Small intestine (tissue), 7 donors: ENCODE data around the gene CMPK1. TPM values are rescaled to one million over a fixed set of nuclear protein-coding genes. Genes with fewer than 3 reads are reported as not detected.

Source experiments
- DNase-seq, 2 donors: peaks; one replicate each; pipeline versions ENCODE4 v3.0.0 to v3.0.0-alpha.2; 2013
- FAIRE-seq: peaks from 2 replicates; lab custom pipeline; 2012; peaks lifted over from hg19 to GRCh38; lab: Jason Lieb, UNC
- H3K27ac ChIP-seq, 3 donors: one replicate each; pipeline ENCODE4 v1.5.1; 2013; ENCODE audit warnings: low read length in 2 of 3, mild to moderate bottlenecking in 2 of 3, control low read depth in 1 of 3, inconsistent platforms in 1 of 3, low read depth in 1 of 3, moderate library complexity in 1 of 3
- H3K27me3 ChIP-seq, 3 donors: one replicate each; pipeline ENCODE4 v1.6.1; 2013; ENCODE audit warnings: low read length in 3 of 3, inconsistent platforms in 1 of 3; ENCODE audit not compliant: control insufficient read depth in 3 of 3, insufficient read depth in 3 of 3
- H3K36me3 ChIP-seq, 3 donors: one replicate each; pipeline ENCODE4 v1.6.1; 2013; ENCODE audit warnings: low read length in 3 of 3, inconsistent platforms in 1 of 3, low read depth in 1 of 3, mild to moderate bottlenecking in 1 of 3, moderate library complexity in 1 of 3; ENCODE audit not compliant: control insufficient read depth in 3 of 3, insufficient read depth in 2 of 3
- H3K4me1 ChIP-seq, 3 donors: one replicate each; pipeline ENCODE4 v1.6.1; 2013; ENCODE audit warnings: low read length in 2 of 3, inconsistent platforms in 1 of 3, low read depth in 1 of 3, mild to moderate bottlenecking in 1 of 3, moderate library complexity in 1 of 3; ENCODE audit not compliant: control insufficient read depth in 3 of 3, insufficient read depth in 2 of 3
- H3K4me3 ChIP-seq, 3 donors: one replicate each; pipeline ENCODE4 v1.5.1; 2013; ENCODE audit warnings: low read length in 3 of 3, control low read depth in 1 of 3, inconsistent platforms in 1 of 3, low read depth in 1 of 3, mild to moderate bottlenecking in 1 of 3, moderate library complexity in 1 of 3
- H3K9me3 ChIP-seq, 2 donors: one replicate each; pipeline ENCODE4 v1.6.1; 2013; ENCODE audit warnings: low read depth in 1 of 2, low read length in 1 of 2; ENCODE audit not compliant: control insufficient read depth in 2 of 2, insufficient read depth in 1 of 2
- WGBS, 3 donors: extraction: QIAGEN DNeasy Blood & Tissue Kit; methylation state at CpG; one replicate each; pipeline ENCODE4 v1.1.7; 2013; 5-methylcytosine and 5-hydroxymethylcytosine counted together
- polyA plus RNA-seq, 4 donors: library from polyadenylated mRNA; stranded (reverse) in 3 of 4; unstranded in 1 of 4; fragments of 200-250 nt in 3 of 4; fragments of 120-200 nt in 1 of 4; gene quantifications; one replicate each; pipeline versions ENCODE4 v1.2.1 to v1.2.3, GENCODE V29; 2013
- donor health status: healthy with polysubstance abuse.
- donor health status: control.
- donor health status: control.
- donor health status: Bipolar disorder and iron deficiency.
- donor health status: healthy.

The CMPK1 gene
- polyA plus RNA-seq, 4 donors = 130 to 257 (median 165) TPM

DNA sequence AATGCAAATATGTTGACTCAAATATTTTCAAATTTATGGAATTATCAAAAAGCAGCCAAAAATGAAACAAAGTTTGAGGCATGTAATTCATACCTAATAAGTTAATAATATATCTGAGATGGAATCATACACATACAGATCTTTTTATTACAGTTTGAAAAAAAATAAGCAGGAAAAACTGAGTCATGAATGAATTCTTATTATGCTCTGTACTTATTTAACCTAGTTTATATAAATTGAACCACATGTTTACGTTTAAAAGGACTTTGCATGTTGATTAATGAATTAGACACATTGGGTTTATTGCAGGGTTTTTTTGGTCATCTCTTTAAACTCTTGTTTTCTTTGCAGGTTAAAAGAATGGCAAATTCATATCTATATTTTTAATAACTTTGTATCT, 40.9 kb downstream of the CMPK1 start:
- no peaks in the 10 kb centered on the region for H3K4me1 ChIP-seq
- FAIRE-seq (no peak), DNase-seq (no peak)
- H3K4me3 ChIP-seq = no peak overlapping the region
- H3K36me3 ChIP-seq = peaks cover 4 to 26% (median 7%) of the 10 kb centered on the region in 3 donors
- H3K27me3 ChIP-seq = no peaks in the 10 kb centered on the region
- WGBS, 3 donors = 59 to 77% (median 77%) methylated on average over 1 of the region's 1 CpG
- H3K27ac ChIP-seq = no peak overlapping the region
- H3K9me3 ChIP-seq = no peaks in the 10 kb centered on the region

DNA sequence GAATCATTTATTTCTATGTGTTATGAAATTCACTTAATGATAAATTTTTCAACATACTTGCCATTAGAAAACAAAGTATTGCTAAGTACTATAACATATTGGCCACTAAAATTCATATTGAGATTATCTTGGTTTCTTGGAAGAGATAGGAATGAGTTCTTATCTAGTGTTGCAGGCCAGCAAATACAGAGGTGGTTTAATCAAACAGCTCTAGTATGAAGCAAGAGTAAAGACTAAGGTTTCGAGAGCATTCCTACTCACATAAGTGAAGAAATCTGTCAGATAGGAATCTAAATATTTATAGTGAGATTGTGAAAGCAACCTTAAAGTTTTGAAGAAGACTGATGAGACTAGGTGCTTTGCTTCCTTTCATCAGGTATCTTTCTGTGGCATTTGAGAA, 44.6 kb downstream of the CMPK1 start:
- FAIRE-seq = peak; percentile 86
- no peaks in the 10 kb centered on the region for H3K9me3 ChIP-seq
- no peaks in the 10 kb centered on the region for H3K4me1 ChIP-seq

DNA sequence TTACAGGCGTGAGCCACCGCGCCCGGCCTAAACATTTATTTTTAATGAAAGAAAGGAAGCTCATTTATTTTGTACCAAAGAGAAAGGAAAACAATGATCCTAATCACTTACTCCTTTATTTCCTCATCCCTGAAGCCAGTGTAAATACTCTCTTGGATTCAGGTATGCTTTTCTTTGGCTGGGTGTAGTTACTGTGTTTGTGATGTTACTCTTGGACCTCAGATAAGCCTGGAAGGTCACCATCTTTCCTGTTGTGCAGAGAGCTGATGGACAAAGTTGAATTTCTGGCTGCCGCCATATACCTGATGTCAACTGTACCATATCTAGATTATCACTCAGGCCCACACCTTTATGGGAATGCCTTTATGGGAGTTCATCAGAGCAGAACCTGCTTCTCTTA, 47.1 kb downstream of the CMPK1 start:
- FAIRE-seq = no peak
- WGBS, 3 donors = 91 to 96% (median 95%) methylated on average over 5 of the region's 5 CpGs
- Histone ChIP-seq H3K27me3 (no peaks in the 10 kb centered on the region), H3K9me3 (no peaks in the 10 kb centered on the region), H3K27ac (no peak overlapping the region), H3K36me3 (peaks cover 0 to 4% (median 4%) of the 10 kb centered on the region in 3 donors), H3K4me1 (no peaks in the 10 kb centered on the region), H3K4me3 (no peak overlapping the region)
- DNase-seq = no peak

More for the DNA sequence above, 44.6 kb downstream of the CMPK1 start:
- no peak overlapping the region for H3K4me3 ChIP-seq
- H3K27me3 ChIP-seq = no peaks in the 10 kb centered on the region
- peaks cover 6 to 10% (median 9%) of the 10 kb centered on the region in 3 donors for H3K36me3 ChIP-seq
- no peak for DNase-seq
- 85 to 94% (median 85%) methylated on average over 1 of the region's 1 CpG for WGBS, 3 donors
- no peak overlapping the region for H3K27ac ChIP-seq

DNA sequence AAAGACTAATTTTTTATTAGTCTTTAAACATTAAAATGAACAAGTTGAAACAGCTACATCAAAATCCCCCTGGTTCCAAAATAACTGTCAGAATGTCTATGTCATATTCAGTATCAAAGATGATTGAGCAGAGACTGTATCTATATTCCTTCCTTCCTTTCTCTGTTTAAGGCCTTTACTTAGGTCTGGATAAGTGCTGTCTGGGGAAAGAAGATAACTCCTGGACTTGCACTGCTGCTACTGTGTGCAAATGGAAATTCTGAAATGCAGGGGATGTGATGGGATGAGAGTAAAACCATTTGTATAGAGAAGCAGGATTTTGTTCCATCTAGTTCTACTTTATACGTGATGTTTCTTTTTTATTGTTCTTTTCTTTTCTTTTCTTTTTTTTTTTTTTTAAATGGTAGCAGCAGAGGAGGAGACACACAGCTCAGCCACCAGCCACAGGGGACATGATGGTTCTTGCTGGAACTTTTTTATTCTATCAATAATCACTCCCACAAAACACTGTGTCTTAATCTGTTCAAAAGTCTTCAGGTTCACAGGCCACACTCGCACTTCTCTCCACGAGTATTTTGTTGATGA, 48.9 kb downstream of the CMPK1 start:
- H3K4me1 ChIP-seq = no peaks in the 10 kb centered on the region
- H3K36me3 ChIP-seq = peaks cover 0 to 4% (median 4%) of the 10 kb centered on the region in 3 donors
- H3K27me3 ChIP-seq = no peaks in the 10 kb centered on the region
- H3K27ac ChIP-seq = no peak overlapping the region
- no peak for FAIRE-seq
- H3K9me3 ChIP-seq = no peaks in the 10 kb centered on the region
- H3K4me3 ChIP-seq = no peak overlapping the region
- WGBS, 3 donors = 87 to 90% (median 88%) methylated on average over 3 of the region's 3 CpGs
- DNase-seq = no peak

DNA sequence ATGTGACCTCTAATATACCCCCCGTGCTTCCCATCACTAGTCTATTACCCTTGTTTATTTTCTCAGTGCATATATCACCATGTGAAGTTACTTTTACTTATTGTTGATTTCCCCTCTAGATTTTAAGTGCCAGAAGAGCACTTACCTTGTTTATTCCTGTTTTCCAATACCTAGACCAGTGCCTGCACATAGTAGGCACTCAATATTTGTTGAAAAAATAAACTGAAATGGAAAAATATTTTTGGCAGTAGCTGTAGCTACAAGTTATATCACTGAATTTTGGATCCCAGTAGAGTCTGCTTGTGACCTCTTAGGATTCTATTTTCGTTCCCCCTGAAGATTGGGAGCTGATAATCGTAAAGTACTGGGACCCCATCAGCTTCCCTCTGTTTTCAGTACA, 50.5 kb downstream of the CMPK1 start:
- WGBS, 3 donors = 94 to 96% (median 94%) methylated on average over 3 of the region's 3 CpGs
- no peaks in the 10 kb centered on the region for H3K27me3 ChIP-seq
- H3K9me3 ChIP-seq = no peaks in the 10 kb centered on the region
- H3K4me1 ChIP-seq = peaks cover 0 to 3% (median 0%) of the 10 kb centered on the region in 3 donors
- no peak for FAIRE-seq
- H3K36me3 ChIP-seq = peaks cover 0 to 4% (median 4%) of the 10 kb centered on the region in 3 donors
- no peak overlapping the region for H3K27ac ChIP-seq
- DNase-seq = no peak
- no peak overlapping the region for H3K4me3 ChIP-seq

DNA sequence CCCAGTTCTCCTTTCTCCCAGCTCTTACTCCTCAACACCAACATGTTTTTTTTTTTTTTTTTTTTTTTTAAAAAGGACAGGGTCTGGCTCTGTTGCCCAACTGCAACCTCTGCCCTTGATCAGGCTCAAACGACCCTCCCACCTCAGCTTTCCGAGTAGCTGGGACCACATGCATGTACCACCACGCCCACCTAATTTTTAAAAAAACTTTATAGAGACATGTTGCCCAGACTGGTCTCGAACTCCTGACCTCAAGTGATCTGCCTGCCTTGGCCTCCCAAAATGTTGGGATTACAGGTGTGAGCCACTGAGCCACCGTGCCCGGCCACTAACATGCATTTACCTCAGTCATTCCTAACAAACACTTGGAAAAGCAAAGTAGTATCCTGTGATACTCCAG, 51.4 kb downstream of the CMPK1 start:
- peaks cover 0 to 4% (median 2%) of the 10 kb centered on the region in 3 donors for H3K36me3 ChIP-seq
- H3K27me3 ChIP-seq = no peaks in the 10 kb centered on the region
- no peaks in the 10 kb centered on the region for H3K9me3 ChIP-seq
- FAIRE-seq = no peak
- no peak overlapping the region for H3K27ac ChIP-seq
- DNase-seq = no peak
- 70 to 88% (median 81%) methylated on average over 6 of the region's 6 CpGs for whole genome bisulfite sequencing, 3 donors
- H3K4me3 ChIP-seq = no peak overlapping the region
- peaks cover 0 to 11% (median 0%) of the 10 kb centered on the region in 3 donors for H3K4me1 ChIP-seq

DNA sequence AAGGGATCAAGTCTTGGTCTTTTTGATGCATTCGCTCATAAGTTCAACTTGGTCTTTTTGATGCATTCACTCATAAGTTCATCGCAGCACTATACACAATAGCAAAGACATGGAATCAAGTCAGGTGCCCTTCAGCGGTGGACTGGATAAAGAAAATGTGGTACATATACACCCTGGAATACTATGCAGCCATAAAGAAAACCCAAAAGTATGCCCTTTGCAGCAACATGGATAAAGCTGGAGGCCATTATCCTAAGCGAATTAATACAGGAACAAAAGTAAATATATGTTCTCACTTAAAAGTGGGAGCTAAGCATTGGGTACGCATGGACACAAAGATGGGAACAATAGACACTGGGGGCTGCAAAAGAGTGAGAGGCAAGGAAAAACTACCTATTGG, 52.7 kb downstream of the CMPK1 start:
- H3K27ac ChIP-seq = no peak overlapping the region
- H3K36me3 ChIP-seq = peaks cover 0 to 2% (median 0%) of the 10 kb centered on the region in 3 donors
- peaks cover 0 to 12% (median 1%) of the 10 kb centered on the region in 3 donors for H3K4me1 ChIP-seq

DNA sequence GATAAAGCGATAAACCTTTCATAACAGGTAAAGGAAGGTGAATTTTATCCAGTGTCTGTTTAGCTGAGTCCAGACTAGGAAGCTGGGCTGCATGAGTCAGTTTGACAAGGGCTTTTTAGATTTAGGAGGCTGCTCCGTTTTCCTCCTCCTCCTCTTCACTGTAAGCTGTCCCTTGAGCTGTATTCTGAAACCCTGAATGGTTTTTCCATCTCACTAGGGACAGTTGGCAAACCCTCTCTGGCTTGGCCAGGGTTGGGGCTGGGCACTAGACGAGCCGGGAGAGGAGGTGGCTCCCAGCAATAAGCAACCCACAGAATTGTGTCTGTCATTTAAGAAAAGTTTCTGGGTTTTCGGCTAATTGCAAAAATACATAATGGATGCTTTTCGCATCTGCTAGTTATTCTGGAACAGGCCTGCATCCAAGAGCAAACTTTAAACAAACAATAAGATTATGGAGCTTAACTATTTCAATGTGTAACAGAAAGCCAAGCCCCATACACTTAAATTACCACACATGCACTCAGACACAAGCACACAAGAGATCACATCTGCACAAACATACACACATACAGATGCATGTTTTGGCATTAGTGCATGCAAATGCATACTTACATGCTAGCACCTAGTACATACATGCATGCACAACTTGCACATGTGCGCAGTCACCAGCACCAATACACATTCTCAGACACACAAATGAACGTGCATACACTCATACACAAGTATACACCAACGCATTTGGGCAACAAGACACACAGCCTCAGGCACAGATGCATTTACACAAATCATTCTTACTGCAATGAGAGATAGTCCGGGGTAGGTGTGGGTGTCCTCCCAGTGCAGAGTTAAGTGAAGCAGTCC, 54.7 kb downstream of the CMPK1 start:
- no peak for DNase-seq
- no peaks in the 10 kb centered on the region for H3K27me3 ChIP-seq
- FAIRE-seq = no peak
- H3K9me3 ChIP-seq = peaks cover 0 to 2% of the 10 kb centered on the region in 2 donors
- no peak overlapping the region for H3K27ac ChIP-seq
- WGBS, 3 donors = 27 to 34% (median 32%) methylated on average over 10 of the region's 10 CpGs
- peaks cover 0 to 12% (median 1%) of the 10 kb centered on the region in 3 donors for H3K4me1 ChIP-seq
- no peak overlapping the region for H3K4me3 ChIP-seq
- no peaks in the 10 kb centered on the region for H3K36me3 ChIP-seq

More for the DNA sequence above, 52.7 kb downstream of the CMPK1 start:
- peaks cover 0 to 2% of the 10 kb centered on the region in 2 donors for H3K9me3 ChIP-seq
- no peak overlapping the region for H3K4me3 ChIP-seq
- FAIRE-seq = no peak
- no peaks in the 10 kb centered on the region for H3K27me3 ChIP-seq
- no peak for DNase-seq
- WGBS, 3 donors = 97 to 99% (median 99%) methylated on average over 5 of the region's 5 CpGs
